HG03460 (cell line): Measurements from ENCODE around the gene ZSCAN23.
A peak's percentile ranks its signal among the peaks of the same experiment; 100 is the strongest.
"Not testable (repeated sequence)": the region's sequence is repeated elsewhere in the genome, so short reads cannot be mapped to it uniquely, and the experiment has no call there.

Experiments
- ATAC-seq: cut with Tn5 transposase; IDR thresholded peaks from one replicate; pipeline ENCODE4 v1.9.1; 2021; ENCODE audit not compliant: unreplicated experiment

The ZSCAN23 gene

GRCh38 chr6:28443112-28443773 lies at the start of gene ZSCAN23:
Gene ZSCAN23, minus strand, starts transcription at chr6:28443491. Its CDS starts 7,225 bp downstream, at chr6:28436266.
- ATAC-seq = peak; percentile 72

GRCh38 chr6:28491984-28492317 lies 48.7 kb upstream of the ZSCAN23 start:
- ATAC-seq = no peak

- peak; percentile 11 for ATAC-seq
Measured at GRCh38 chr6:28490205-28490890, 47.1 kb upstream of the ZSCAN23 start.

DNA sequence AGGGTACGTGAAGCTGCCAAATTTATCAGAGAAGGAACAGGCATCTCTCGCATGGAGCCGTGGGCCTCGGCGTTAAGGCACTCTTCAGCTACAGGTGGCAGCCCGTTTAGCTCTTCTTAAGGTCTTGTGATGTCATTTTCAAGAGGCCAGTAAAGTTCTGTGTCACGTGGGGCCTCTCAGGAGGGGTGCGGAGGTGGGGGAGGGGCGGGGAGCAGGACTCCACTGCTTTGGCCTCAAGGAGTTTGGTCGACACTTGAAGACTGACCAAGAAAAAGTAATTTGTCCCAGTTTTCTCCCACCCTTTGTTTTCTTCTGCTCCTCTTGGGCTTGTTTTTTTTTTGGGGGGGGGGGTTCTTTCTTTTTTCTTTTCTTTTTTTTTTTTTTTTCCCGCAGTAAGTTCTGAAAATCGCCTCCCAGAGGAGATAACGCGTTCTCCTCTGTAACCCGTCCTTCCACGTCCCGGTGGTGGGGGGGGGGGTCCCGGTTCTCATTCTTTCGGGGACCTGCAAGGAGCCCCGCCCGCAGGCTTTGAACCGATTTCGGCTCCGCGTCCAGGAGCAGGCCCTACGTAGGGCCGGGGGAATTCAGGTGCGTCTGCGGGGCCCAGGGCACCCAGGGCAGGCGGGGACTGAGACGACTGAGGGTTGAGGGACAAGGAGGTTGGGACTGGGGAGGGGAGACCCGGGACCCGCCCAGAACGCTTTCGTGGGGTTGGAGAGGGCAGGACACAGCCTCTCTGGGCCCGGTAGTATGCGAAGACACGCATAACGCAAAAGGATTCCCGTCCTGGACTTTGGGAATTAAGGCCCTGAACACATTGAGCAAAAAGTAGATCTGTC lies 46.3 kb upstream of the ZSCAN23 start:
- peak; percentile 68 for ATAC-seq

DNA sequence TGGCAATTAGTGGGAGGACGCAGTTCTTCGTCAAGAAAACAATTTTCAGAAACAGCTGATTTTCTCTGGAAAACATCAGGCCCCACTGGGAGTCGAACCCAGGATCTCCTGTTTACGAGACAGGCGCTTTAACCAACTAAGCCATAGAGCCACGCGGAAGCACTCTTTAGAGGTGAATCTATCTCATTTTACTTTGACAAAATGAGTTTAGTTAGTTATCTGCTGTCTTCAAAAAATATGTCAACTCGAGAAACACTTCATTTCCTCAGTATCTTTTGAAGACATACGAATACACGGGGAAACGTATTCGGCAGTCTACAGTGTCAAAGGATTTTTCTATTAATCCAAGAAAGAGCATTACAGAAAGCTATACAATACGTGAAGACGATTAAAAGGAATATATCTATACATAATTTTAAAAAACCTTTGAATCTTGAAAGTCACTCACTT lies 45.6 kb upstream of the ZSCAN23 start:
- ATAC-seq = no peak

DNA sequence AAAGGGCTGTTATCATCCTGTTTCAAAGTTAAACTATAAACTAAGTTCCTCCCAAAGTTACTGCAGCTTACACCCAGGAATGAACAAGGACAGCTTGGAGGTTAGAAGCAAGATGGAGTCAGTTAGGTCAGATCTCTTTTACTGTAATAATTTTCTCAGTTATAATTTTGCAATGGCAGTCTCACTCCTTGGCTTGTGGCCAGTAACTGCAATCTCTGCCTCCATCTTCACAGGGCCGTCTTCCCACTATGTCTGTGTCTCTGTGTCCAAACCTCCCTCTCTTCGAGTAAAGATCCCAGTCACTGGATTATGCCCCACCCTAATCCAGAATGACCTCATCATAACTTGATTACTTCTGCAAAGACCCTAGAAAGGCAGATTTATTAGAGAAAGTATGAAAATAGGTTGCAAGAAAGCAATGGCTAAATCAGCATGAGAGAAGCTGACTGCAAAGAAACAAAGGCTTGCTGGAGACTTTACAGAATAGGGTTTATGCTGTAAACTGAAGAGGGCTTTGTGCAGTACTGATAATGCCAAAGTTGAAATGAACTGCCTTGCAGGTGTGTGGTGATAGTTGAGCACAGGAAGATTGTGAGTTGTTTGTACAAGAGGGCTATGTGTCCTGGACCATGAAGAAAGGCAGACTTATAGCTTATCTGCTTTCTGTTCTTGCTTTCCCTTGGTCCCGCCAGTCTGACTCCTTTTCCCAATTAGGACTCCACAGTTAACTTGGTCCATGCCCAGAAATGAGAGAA lies 43.9 kb upstream of the ZSCAN23 start:
- no peak for ATAC-seq

- ATAC-seq = no peak
Measured at GRCh38 chr6:28486533-28486932, 43.2 kb upstream of the ZSCAN23 start.

DNA sequence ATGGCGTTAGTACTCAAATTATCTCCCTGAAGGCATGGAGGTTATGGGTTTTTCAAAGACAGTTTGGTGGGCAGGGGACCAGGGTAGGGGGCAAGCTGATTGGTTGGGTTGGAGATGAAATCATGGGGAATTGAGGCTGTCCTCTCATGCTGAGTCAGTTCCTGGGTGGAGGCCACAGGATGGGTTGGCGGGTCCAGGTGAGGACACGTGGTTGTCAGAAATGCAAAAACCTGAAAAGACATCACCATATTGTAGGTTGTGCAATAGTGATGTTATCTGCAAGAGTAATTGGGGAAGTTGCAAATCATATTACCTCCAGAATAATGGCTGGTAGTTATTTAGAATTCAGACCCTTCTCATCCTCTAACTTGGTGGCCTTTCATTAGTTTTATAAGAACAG lies 42.2 kb upstream of the ZSCAN23 start:
- no peak for ATAC-seq

- ATAC-seq = no peak
Measured at GRCh38 chr6:28480253-28480932, 37.1 kb upstream of the ZSCAN23 start.

- ATAC-seq = no peak
Measured at GRCh38 chr6:28478518-28478917, 35.2 kb upstream of the ZSCAN23 start.

- ATAC-seq = no peak
Measured at GRCh38 chr6:28474441-28475219, 31.3 kb upstream of the ZSCAN23 start.

DNA sequence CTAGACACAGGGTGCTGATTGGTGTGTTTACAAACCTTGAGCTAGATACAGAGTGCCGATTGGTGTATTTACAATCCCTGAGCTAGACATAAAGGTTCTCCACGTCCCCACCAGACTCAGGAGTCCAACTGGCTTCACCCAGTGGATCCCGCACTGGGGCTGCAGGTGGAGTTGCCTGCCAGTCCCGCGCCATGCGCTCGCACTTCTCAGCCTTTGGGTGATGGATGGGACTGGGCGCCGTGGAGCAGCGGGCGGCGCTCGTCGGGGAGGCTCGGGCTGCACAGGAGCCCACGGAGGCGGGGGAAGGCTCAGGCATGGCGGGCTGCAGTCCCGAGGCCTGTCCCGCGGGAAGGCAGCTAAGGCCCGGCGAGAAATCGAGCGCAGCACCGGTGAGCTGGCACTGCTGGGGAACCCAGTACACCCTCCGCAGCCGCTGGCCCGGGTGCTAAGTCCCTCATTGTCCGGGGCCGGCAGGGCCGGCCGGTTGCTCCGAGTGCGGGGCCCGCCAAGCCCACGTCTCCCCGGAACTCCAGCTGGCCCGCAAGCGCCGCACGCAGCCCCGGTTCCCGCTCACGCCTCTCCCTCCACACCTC lies 26.0 kb upstream of the ZSCAN23 start:
- ATAC-seq = not testable (repeated sequence)

DNA sequence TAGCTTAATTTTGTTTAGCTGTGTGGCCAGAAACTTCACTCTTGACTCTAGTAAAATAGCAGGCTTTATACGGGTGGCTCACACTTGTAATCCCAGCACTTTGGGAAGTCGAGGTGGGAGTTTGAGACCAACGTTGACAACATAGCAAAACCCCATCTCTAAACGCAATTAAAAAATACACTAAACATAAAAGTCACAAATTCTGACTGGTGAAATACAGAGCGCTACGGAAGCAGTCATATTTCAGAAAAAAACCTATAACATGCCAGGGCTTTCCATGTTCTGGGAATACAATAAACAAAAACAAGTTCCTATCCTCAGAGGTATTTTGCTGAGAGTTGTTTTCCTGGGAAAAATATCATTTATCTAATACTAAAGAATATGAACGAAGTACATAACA lies 24.8 kb upstream of the ZSCAN23 start:
- no peak for ATAC-seq

GRCh38 chr6:28462401-28462800 lies 19.1 kb upstream of the ZSCAN23 start:
- ATAC-seq = no peak

DNA sequence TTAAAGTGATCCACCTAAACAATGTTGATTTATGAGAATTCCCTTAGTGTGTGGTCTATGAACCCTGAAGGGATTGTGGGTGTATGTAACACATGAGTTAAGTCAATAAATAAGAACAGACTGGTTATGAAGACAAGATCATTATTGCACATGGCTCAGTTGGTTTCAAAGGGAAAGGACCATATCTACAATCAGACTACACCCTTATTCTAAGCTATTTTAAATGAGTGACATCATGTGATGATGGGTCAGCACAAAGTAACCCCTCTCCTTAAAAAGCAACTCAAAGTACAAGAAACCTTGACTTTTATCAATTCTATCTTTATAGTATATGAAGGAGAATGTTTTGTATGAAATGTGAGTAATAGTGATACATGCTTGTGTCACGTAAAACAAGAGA lies 15.3 kb upstream of the ZSCAN23 start:
- no peak for ATAC-seq

GRCh38 chr6:28449056-28449455 lies 5.8 kb upstream of the ZSCAN23 start:
- no peak for ATAC-seq

GRCh38 chr6:28447512-28447906 lies 4.2 kb upstream of the ZSCAN23 start:
- ATAC-seq = not testable (repeated sequence)

- ATAC-seq = no peak
Measured at GRCh38 chr6:28446818-28447511, 3.7 kb upstream of the ZSCAN23 start.

- ATAC-seq = not testable (repeated sequence)
Measured at GRCh38 chr6:28444759-28445158, 1.5 kb upstream of the ZSCAN23 start.
